GM18517 (cell line): Measurements from ENCODE around the gene MAPK4.
"Not testable (repeated sequence)": the region's sequence is repeated elsewhere in the genome, so short reads cannot be mapped to it uniquely, and the experiment has no call there.

Experiments used
- ATAC-seq: cut with Tn5 transposase; IDR thresholded peaks from one replicate; pipeline ENCODE4 v1.9.1; 2021; ENCODE audit warnings: mild to moderate bottlenecking, moderate library complexity; ENCODE audit not compliant: unreplicated experiment

MAPK4 gene

DNA sequence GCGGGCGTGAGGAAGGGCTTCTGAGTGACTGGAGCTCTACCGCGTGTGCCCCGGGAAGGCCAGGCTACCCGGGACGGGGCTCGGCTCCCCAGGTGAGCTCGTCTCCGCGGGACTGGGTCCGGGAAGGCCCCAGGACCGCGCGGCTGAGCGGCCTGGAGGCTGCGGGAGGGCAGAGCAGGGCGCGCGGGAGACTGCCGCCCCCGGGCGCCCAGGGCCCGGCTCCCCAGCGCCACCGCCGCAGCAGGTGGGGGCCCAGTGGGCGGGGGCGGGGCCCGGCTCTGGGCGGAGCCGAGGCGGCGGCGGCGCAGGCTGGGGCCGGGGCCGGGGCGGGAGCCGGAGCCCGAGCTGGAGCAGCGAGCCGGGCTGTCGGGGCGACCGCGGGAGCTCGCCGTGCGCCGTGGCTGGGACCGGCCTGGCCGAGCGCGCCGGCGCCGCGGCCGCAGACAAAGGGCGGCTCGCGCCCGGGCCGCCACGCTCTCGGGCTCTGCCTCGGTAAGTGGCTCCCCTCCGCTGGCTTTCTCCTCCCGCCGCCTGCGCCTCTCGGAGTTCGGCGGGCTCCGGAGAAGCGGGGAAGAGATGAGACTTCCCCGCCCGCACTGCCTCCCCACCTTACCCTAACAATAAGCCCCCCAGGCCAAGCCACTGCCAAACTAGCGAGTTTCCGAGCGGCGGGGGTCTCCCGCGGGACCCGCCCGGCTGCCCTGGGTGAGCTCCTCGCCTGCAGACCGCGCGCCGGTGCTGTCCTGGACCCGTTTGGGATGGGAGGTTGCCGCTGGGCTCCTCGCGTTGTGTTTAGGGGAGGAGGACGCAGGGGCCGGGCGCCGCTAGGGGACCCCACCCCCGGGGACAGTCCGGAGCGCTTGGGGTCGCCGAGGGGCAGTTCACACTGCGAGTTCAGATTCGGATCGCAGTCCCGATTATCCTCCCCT lies at the start of gene MAPK4:
Gene MAPK4 (plus strand): TSS at position 336 of the 929 bp plus-strand sequence. CDS start 103,872 bp downstream, outside the sequence.
- ATAC-seq, result no peak

DNA sequence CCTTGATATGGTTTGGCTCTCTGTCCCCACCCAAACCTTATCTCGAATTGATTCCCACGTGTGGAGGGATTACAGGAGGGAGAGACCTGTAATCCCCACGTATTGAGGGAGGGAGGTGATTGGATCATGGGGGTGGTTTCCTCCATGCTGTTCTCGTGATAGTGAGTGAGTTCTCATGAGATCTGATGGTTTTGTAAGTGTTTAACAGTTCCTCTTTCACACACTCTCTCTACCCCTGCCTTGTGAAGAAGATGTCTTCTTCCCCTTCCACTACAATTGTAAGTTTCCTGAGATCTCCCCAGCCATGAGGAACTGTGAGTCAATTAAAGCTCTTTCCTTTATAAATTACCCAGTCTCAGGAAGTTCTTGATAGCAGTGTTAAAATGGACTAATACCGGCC lies 42.6 kb upstream of the MAPK4 start:
- ATAC-seq, result not testable (repeated sequence)

DNA sequence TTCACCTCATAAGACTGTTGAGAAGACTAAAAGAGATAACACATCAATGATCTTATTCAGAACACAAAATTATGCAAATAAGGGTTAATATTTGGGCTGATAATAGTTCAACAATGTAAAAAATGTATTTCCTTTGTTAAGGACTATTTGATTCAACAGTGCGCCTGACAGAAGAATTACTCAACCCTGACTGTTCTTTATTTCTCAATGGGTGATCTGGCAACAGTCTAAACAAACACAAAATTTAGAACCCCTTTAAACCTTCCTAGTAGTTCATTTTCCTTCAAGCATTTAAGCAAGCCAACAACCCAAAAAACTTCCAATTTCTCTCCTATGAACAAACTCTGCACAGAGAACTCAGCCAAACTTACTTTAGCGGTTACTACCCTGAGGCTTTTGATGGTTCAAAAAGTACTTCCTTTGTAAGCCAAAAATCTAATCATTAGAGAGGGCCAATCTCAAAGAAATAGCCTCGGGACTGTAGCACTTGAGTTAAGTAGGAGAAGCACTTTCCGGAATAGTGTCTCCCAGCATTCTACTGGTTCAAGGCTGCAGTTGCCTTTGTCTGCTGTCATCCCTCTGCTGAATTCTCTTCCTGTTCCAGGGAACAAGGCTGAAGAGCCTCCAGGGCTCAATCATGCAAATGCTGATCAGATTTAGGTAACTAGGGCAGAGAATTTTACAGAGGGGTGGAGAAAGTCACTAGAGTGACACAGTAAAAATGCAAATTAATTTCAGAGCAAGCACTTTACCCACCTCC lies 40.9 kb upstream of the MAPK4 start:
- ATAC-seq, result no peak

DNA sequence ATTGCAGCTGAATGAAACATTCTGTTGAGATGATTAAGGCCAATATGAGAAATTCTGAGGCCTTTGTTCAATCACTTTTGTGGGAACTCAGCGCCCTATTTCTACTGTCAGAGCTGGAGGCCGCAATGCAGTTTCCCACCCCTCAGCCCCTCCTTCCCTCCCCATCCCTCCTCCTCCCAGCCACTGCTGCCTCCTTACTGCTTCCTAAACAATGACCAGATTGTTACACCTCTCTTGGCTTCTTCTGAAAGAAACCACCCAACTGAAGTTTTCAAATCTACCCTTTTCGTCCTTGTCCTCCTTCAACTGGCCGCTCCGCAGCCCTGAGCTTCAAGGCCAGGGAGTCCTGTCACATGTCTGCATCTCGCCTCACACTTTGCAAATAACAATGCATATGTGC lies 36.7 kb upstream of the MAPK4 start:
- no peak for ATAC-seq

DNA sequence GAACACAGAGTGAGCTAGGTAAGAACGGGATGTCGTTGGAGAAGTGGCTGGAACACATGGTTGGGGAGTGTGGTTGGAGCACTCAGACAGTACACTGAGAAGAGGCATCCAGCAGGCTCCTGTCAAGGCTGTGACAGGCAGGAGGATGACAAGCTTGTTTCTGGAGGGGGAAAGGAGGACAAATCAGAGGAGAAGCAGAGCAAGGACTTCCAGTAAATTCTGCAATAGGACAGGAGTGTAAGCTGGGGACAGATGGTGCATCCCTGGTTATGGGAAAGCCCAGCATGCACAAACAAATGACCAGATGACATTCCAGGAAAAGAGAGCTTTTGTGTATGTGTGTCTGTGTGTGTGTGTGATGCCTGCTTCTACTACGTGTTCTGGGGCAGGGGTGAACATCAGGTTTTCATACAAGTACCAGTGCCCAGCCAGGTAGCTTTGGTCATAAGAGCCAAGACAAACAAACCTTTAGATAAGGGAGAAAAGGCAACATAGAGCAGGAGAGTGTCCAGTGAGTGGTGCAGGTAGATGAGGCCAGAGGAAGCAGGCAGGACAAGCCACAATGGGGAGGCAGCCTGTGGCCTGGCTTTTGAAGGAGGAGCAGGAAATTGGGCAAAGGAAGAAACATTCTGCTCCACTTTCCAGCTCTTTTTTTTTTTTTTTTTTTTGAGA lies 32.1 kb upstream of the MAPK4 start:
- no peak for ATAC-seq

DNA sequence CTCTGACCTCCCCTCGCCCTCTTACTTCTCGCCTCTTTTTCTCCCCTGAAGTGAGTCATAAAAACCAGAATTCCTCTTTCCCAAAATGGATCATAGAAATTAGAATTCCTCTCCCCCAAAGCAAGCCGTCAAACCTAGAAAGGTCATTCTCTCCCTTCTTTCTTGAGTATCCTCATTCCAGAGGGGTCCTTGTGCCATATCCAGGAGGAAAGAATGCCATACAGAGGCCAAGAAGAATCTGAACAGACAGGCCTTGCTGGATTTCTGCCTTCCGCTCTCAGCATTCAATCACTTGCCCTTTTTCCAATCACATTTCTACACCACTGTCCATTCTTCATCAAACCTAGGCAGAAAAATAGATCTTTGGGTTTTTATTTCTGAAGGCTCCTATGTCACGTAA lies 31.1 kb upstream of the MAPK4 start:
- ATAC-seq, result no peak

DNA sequence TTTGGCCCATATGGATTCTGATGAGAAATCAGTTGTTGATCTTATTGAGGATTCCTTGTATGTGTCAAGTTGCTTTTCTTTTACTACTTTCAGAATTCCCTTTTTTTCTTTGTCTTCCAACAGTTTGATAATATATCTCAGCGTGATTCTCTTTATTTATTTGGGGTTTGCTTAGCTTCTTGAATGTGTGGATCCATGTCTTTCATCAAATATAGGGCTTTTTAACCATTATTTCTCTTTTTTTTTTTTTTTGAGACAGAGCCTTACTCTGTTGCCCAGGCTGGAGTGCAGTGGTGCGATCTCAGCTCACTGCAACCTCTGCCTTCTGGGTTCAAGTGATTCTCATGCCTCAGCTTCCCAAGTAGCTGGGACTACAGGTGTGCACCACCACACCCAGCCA lies 26.1 kb upstream of the MAPK4 start:
- ATAC-seq, result not testable (repeated sequence)

DNA sequence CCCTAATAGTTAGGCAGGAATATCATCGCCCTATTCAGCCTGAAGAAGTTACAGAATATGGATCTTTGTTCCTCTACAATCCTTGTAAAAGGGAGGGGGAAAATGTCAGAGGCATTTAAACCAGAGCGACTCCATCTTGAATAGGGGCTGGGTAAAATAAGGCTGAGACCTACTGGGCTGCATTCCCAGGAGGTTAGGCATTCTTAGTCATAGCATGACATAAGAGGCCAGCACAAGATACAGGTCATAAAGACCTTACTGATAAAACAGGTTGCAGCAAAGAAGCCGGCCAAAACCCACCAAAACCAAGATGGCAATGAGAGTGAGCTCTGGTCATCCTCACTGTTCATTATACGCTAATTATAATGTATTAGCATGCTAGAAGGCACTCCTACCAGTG lies 15.4 kb upstream of the MAPK4 start:
- not testable (repeated sequence) for ATAC-seq

DNA sequence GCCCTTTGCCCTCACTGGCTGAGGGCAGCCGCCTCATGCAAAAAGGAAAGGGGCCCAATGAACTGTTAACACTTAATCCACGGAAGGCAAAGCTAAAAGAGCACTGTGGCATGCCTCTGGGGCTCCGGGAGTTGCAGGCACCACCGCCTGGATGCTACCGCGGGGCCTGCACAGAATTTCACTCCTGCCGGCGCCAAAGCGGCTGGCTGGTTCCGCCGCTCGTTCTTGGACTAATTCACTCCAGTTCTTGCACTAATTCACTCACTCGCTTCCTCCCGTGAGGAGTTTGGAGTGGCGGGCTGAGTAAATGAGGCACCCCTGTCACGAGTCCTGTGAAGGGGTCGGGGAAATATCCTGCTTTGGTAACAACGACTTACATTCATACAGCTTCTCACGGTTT lies 14.0 kb upstream of the MAPK4 start:
- no peak for ATAC-seq

DNA sequence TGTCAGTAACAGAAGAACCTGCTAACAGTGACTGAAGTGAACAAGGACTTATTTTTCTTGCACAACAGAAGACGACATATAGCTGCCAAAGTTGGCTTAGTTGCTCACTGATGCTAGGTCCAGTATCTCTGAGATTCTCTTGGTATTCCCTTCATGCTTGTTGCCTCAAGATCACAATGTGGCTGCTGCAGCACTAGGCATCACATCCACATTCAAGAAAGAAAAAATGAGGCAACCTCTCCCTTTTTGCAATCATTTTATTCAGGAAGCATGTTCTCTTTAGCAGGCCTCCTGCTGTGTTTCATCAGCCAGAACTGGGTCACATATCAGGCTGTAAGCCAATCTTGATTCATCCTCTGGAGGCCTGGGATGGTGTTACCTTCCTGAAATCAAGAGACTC lies 11.7 kb upstream of the MAPK4 start:
- ATAC-seq, result no peak

DNA sequence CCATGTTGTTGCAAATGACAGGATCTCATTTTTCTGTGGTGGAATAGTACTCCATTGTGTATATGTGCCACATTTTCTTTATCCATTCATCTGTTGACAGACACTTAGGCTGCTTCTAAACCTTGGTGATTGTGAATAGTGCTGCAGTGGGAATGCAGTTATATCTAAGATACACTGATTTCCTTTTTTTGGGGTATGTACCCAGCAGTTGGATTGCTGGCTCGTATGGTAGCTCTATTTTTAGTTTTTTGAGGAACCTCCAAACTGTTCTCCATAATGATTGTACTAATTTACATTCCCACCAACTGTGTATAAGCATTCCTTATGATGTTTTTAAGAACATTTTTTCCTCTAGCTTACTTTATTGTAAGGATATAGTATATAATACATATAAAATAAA lies 8.2 kb upstream of the MAPK4 start:
- ATAC-seq, result not testable (repeated sequence)

DNA sequence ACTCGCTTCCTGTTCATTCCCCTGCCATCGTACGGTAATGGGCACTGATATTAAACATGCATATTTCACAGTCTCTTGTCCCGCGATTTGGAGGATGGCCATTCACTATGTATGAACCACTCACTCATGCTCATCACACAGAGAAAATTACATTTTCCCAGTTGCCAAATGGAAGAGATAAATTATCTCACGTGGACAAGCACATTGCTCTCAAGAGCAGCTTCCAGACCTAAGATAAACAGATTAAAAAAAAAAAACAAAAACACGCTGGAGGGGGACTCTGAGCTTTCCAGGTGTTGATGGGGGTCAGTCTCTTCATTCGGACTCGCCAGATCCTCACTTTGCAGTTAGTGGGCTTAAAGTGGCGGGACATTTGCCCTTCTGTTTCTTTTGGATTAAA lies 1.7 kb upstream of the MAPK4 start:
- no peak for ATAC-seq

DNA sequence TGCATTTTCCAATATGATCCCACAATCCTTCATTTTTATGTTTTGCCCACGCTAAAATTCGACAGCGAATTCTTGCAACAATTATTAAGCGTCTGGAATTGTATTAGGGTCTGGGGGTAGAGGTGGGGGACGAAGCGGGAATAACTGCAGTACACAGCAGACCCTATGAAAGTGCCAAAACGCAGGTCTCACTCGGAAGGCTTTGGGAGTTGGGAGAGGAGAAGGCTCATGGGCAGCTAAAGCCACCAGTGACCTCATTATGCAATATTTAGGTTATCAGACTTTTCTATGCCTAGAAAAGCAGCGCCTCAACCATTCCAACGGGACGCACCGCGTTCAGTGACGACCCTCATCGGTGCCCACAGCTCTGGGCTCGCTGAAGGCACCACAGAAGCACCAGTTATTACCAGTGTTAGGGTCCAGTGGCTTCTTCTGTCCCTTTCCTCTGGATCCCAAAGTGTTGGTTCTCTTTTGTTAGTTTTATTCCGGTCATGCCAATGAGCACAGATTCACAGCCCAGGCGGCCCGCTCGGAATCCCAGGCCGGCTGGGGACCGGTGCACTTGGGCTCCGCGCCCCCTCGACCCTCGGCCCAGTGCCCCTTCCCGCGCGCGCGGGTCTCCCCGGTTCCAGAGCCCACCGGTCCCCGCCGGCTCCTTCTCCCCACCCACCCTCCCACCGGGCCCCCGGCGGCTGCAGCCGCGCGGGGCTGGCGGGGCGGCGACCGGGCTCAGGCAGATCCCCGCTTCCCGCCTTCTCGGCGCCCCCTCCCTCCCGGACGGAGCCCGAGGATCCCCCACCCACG lies 737 bp upstream of the MAPK4 start:
- no peak for ATAC-seq

DNA sequence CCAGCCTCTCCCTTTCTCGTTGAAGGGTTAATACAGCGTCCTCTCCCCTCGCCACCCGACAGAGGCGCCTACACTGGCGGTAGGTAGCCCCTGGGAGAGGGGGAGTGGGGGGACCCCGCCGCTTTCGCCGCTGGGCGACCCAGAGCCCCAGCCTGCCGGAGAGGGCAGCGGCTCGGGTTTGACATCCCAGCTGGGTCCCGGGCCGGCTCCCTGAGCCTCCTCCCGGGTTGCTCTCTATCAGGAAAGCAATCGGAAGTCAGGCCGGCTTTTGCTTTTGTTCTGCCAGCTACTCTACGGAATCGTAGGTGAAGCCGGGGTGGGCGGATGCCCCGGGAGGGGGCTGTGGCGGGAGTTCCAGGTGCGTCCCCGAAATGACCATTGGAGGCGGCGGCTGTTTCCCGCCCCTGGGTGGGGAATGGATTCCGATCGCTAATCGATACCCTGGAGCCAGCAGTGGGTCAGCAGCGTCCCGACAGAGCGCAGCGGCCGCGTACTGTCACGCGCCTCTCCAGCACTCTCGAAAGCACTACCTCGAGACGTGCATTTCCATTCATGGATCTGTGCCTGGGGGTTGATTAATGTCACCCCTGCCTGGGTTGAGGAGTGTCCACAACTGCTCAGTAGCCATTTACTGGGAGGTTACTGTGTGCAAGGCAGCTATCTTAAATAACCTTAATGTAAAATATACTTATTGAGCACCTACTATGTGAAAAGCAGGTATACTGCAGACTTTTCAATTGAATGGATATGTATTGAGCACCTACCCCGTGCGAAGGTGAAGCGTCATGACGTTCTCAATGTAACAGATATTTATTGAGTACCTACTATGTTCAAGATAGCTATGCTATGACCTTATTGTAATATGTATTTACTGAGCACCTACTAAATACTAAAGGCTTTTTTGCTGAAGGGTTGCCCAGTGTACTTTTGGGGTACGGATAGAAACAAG lies 1.1 kb downstream of the MAPK4 start:
- ATAC-seq, result no peak

DNA sequence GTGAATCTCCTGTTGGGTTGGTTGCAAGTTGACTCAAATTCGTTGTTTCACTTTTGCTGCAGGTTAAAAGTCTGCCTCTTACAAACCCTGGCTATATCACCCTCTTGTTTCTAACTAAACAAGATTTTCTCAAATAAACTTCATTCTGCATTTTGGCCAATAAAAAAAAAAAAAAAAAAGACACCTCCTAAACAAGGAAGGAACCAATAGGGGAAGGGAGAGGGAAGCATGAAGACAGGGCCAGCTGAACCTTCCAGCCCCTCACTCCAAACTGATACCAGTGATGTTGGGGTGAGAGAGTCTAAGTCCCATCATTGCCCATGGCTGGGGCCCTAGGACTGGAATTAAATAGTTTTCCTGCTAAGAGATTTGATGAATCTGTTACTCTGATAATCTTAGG lies 2.4 kb downstream of the MAPK4 start:
- ATAC-seq, result not testable (repeated sequence)

DNA sequence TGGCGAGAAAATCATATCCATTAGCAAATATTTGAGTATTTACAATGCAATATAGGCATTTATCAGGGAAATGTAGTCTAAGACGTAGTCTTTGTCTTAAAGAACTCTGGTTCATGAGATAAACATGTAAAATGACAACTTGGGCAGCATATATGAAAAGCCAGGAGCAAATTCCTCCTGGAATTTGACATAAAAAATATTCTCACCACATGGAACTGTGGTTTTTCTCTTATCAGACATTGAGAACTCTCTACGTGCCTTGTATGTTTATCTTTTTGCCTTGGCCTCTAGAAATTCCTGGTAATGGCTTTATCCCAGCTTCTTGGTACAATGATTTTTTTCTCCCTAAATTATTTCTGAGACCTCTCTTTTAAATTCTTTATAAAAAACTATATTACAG lies 2.8 kb downstream of the MAPK4 start:
- ATAC-seq, result no peak

DNA sequence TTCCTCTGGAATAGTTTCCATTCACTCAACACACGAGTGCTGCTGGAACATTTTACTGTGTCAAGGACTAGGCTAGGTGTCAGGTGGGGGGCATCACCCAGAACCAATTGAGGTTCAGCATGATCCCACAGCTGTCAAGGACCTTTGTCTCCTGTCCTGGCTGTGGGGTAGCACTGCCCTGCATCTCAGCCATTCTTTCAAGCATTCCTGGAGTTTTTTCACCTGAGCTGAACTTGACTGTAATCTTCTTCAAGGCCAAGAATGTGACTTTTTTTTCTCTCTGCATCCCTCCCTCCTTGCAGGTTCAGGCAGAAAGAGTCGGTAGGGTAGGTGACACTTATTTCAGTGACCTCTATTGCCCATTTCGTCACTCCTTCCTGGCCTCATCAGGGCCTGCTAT lies 3.5 kb downstream of the MAPK4 start:
- ATAC-seq, result no peak

DNA sequence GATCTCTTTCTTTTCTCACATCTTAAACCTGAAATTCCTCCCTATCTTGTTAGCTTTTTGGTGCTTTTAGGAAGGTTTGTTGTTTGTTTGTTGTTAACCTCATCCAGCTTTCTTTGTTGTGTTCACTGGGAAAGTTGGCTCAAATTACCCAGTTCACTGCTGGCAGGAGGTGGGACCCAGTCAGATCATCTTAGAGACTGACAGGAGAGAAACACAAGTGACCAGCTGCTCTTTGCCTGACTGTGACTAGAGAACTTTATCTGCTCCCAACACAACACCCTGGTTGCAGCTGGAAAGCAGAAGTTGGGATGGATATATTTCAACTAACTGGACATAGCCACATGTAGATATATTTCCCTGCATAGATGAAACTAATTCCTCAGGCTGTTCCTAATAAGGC lies 10.0 kb downstream of the MAPK4 start:
- ATAC-seq, result no peak

DNA sequence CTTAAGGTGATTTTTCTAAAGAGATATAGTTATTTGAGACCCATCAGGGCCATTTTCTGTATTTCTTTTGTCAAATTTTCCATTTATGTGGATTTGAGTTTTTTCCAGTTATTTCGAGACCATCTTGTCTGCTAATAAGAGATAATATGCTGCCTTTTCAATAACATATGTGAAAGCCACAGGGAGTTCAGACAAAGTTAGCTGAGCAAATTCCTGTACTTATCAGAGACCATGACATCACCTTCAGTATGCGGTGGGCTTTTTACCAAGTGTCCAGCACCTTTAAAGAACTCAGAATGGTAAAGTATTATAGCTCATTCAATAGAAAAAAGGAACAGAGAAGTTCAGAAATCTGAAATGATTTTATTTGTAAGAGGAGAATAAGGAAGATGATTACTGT lies 11.7 kb downstream of the MAPK4 start:
- ATAC-seq, result no peak

DNA sequence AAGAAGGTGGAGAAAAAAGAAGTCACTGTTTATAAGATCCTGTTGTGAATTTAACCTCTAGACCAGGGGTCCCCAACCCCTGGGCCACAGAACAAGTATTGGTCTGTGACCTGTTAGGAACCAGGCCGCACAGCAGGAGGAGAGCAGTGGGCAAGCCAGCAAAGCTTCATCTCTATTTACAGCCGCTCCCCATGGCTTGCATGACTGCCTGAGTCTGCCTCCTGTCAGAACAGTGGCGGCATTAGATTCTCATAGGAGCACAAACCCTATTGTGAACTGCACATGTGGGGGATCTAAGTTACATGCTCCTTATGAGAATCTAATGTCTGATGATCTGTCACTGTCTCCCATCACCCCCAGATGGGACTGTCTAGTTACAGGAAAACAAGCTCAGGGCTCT lies 13.3 kb downstream of the MAPK4 start:
- ATAC-seq, result not testable (repeated sequence)
